Common myeloid progenitor, CD34-positive (primary cell): ENCODE data around the gene LPIN1.
A peak's percentile ranks its signal among the peaks of the same experiment; 100 is the strongest.

Source experiments
- CTCF ChIA-PET: fragments of 350-600 bp; sonication (Branson Sonifier 250); formaldehyde crosslinking; loops from one replicate; lab custom pipeline; 2021; ENCODE audit warnings: antibody characterized with exemption; lab: Charles Lee
- POLR2A ChIA-PET: fragments of 350-600 bp; sonication (Branson Sonifier 250); formaldehyde crosslinking; loops from one replicate; lab custom pipeline; 2021; ENCODE audit warnings: antibody characterized with exemption; lab: Charles Lee
- DNase-seq, 3 donors: peaks; one replicate each; pipeline versions ENCODE4 v3.0.0 to v3.0.0-alpha.2; 2013
- H3K27ac ChIP-seq, 2 experiments: 1 replicate in 1 of 2; 2 replicates in 1 of 2; pipeline ENCODE4 v1.7.0; 2013; ENCODE audit warnings: inconsistent platforms in 2 of 2, low read length in 2 of 2, mild to moderate bottlenecking in 2 of 2, low read depth in 1 of 2, moderate library complexity in 1 of 2; ENCODE audit not compliant: severe bottlenecking in 2 of 2, insufficient read depth in 1 of 2, poor library complexity in 1 of 2
- H3K27me3 ChIP-seq, 5 experiments: replicated peaks in 2 of 5; 1 replicate in 3 of 5; 2 replicates in 2 of 5; pipeline versions ENCODE4 v1.6.1 to v1.7.0; 2013; ENCODE audit warnings: low read length in 4 of 5, mild to moderate bottlenecking in 2 of 5, moderate library complexity in 2 of 5, inconsistent platforms in 1 of 5; ENCODE audit not compliant: insufficient read depth in 5 of 5, control insufficient read depth in 4 of 5
- H3K36me3 ChIP-seq, 4 experiments: 1 replicate in 2 of 4; 2 replicates in 2 of 4; pipeline versions ENCODE4 v1.6.1 to v1.7.0; 2013; ENCODE audit warnings: low read length in 3 of 4, control low read depth in 1 of 4, mild to moderate bottlenecking in 1 of 4; ENCODE audit not compliant: control insufficient read depth in 4 of 4, insufficient read depth in 4 of 4
- H3K4me1 ChIP-seq, 4 experiments: 1 replicate in 3 of 4; 2 replicates in 1 of 4; pipeline versions ENCODE4 v1.6.1 to v1.7.1; 2013; ENCODE audit warnings: low read length in 3 of 4, mild to moderate bottlenecking in 3 of 4, control low read depth in 1 of 4, inconsistent platforms in 1 of 4, moderate library complexity in 1 of 4; ENCODE audit not compliant: control insufficient read depth in 4 of 4, insufficient read depth in 4 of 4; ENCODE audit errors: control extremely low read depth in 1 of 4
- H3K4me3 ChIP-seq, 7 experiments: 1 replicate in 4 of 7; 2 replicates in 3 of 7; pipeline versions ENCODE4 v1.5.1 to v1.7.0; 2013; ENCODE audit warnings: mild to moderate bottlenecking in 7 of 7, low read length in 6 of 7, moderate library complexity in 6 of 7, inconsistent platforms in 2 of 7, low read depth in 2 of 7, control low read depth in 1 of 7; ENCODE audit not compliant: insufficient read depth in 4 of 7, control insufficient read depth in 1 of 7; ENCODE audit errors: extremely low read depth in 1 of 7
- H3K9me3 ChIP-seq, 5 experiments: 1 replicate in 4 of 5; 2 replicates in 1 of 5; pipeline versions ENCODE4 v1.6.1 to v1.7.1; 2013; ENCODE audit warnings: low read length in 4 of 5, mild to moderate bottlenecking in 2 of 5, inconsistent platforms in 1 of 5, low read depth in 1 of 5, moderate library complexity in 1 of 5; ENCODE audit not compliant: control insufficient read depth in 4 of 5, insufficient read depth in 2 of 5; ENCODE audit errors: control extremely low read depth in 1 of 5
- WGBS: methylation state at CpG from one replicate; pipeline ENCODE4 v1.1.5; 2013; ENCODE audit not compliant: insufficient coverage; 5-methylcytosine and 5-hydroxymethylcytosine counted together

The LPIN1 gene

DNA sequence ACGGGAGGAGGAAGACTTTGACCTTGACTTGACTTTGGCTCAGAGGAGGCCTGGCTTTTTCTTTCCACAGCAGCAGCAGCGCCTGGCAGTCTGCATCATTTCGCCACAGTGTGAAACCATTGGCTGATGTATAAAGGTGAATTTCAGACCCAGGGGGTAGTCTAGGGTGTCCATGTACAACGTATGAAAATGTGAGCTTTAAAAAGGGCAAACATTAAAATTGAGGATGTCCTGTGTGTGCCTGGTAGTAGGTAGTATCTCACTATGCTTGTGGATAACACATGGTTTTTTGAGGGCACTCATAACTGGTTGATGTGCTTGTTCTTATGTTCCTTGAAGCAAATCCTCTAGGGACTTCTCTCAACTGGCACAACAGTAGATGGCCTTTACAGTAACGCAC is 86.1 kb downstream of the LPIN1 start:
- 80% methylated on average over 4 of the region's 5 CpGs for WGBS
- Histone ChIP-seq H3K36me3 (peaks cover 0 to 8% (median 4%) of the 10 kb centered on the region in 4 experiments), H3K4me3 (no peak overlapping the region), H3K27ac (no peak overlapping the region), H3K9me3 (peaks cover 0 to 15% (median 10%) of the 10 kb centered on the region in 5 experiments), H3K27me3 (peaks cover 0 to 61% (median 25%) of the 10 kb centered on the region in 5 experiments), H3K4me1 (peaks cover 17 to 50% (median 30%) of the 10 kb centered on the region in 4 experiments)
- CTCF ChIA-PET = interaction anchor here (1.3 to 1.6 kb wide), 2 partner anchors 29 to 1174 kb away, joined by 3 to 4 read pairs; no protein-coding TSS in a partner anchor
- POLR2A ChIA-PET = no interaction called here
- no peak for DNase-seq

DNA sequence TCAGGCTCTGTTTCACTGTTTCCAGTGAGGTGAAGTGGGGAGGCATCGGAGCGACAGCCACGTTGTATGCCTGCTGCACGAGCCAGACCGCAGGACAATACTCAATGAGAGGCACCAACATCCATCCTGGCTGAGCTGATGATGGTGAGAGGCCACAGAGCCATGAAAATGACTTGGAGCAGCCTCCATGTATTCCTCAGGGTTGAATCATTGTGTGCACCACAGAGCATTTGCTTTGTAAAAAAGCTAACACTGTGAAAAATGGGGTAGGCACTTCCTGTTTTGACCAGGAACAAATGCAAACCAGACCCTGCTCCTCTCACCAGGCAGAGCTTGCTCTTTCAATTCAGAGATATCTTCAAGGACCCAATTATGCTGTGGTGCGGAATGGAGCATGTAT is 87.2 kb downstream of the LPIN1 start:
- 90% methylated on average over 6 of the region's 6 CpGs for WGBS
- H3K4me1 ChIP-seq = peaks cover 17 to 47% (median 29%) of the 10 kb centered on the region in 4 experiments
- POLR2A ChIA-PET = interaction anchor here (0.6 kb wide), 1 partner anchor 1102 kb away, joined by 3 read pairs; no protein-coding TSS in a partner anchor
- H3K27ac ChIP-seq = no peak overlapping the region
- DNase-seq = peak in 2 of 3 donors; percentile 33 to 36
- CTCF ChIA-PET = interaction anchor here (0.8 to 1.6 kb wide), 5 partner anchors 28 to 1186 kb away, joined by 3 to 4 read pairs (median 3); no protein-coding TSS in a partner anchor
- no peaks in the 10 kb centered on the region for H3K36me3 ChIP-seq
- H3K27me3 ChIP-seq = peaks cover 0 to 72% (median 28%) of the 10 kb centered on the region in 5 experiments
- peaks cover 0 to 15% (median 10%) of the 10 kb centered on the region in 5 experiments for H3K9me3 ChIP-seq
- no peak overlapping the region for H3K4me3 ChIP-seq

DNA sequence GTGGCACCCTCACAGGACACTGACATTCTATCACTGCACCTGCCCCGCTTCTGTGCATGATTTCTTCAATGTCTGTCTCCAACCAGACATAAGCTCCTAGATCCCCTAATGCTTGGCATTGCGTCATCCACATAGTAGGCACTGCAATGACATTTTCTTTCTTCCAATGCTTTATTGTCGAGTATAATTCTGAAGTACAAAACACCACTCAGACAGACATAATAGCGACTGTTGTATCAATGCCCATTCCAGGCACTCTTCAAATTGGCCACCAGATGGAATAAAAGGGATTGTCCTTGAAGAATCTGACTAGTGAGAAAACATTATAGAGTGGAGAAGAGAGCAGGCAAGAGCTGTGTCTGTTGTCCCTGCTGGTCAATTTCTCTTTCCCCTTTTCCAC is 89.0 kb downstream of the LPIN1 start:
- ChIA-PET CTCF (interaction anchor here (1.2 kb wide), 1 partner anchor 1172 kb away, joined by 3 read pairs; no protein-coding TSS in a partner anchor), POLR2A (no interaction called here)
- 100% methylated on average over 2 of the region's 4 CpGs for WGBS
- Histone ChIP-seq H3K36me3 (no peaks in the 10 kb centered on the region), H3K4me3 (no peak overlapping the region), H3K4me1 (peaks cover 7 to 29% (median 11%) of the 10 kb centered on the region in 4 experiments), H3K9me3 (peaks cover 0 to 15% (median 10%) of the 10 kb centered on the region in 5 experiments), H3K27me3 (peaks cover 0 to 90% (median 31%) of the 10 kb centered on the region in 5 experiments), H3K27ac (no peak overlapping the region)
- DNase-seq = no peak

DNA sequence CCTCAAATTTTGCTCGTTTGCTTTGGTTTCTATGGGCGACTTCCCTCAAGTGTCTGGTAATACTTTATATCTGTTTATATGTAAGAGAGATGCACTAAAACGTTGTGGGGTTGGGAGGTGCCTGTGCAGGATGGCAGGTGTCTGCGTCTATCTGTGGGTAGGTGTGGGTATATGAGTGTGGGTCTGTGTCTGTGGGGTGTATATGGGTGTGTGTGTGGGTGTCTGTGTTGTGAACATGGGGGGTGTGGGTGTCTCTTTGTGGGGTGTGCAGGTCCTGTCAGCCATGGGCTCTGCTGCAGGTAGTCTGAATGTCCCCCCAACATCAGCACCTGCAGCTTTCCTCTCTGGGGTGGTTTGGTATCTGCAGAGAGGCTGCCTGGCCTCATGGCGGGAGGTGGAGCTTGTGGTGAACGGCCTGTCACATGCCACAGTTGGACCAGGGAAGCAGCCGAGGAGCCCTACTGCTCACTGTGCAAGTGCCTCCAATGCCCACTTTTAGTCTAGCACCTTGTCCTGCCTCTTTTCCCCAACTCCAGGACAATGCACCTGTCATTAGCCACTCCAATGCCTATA is 90.3 kb downstream of the LPIN1 start:
- Histone ChIP-seq H3K9me3 (peaks cover 0 to 15% (median 10%) of the 10 kb centered on the region in 5 experiments), H3K36me3 (no peaks in the 10 kb centered on the region), H3K4me1 (peaks cover 0 to 17% (median 1%) of the 10 kb centered on the region in 4 experiments), H3K27ac (no peak overlapping the region), H3K4me3 (no peak overlapping the region), H3K27me3 (peaks cover 0 to 100% (median 30%) of the 10 kb centered on the region in 5 experiments)
- 70% methylated on average over 6 of the region's 7 CpGs for WGBS
- CTCF ChIA-PET = no interaction called here
- POLR2A ChIA-PET = no interaction called here
- DNase-seq = no peak

DNA sequence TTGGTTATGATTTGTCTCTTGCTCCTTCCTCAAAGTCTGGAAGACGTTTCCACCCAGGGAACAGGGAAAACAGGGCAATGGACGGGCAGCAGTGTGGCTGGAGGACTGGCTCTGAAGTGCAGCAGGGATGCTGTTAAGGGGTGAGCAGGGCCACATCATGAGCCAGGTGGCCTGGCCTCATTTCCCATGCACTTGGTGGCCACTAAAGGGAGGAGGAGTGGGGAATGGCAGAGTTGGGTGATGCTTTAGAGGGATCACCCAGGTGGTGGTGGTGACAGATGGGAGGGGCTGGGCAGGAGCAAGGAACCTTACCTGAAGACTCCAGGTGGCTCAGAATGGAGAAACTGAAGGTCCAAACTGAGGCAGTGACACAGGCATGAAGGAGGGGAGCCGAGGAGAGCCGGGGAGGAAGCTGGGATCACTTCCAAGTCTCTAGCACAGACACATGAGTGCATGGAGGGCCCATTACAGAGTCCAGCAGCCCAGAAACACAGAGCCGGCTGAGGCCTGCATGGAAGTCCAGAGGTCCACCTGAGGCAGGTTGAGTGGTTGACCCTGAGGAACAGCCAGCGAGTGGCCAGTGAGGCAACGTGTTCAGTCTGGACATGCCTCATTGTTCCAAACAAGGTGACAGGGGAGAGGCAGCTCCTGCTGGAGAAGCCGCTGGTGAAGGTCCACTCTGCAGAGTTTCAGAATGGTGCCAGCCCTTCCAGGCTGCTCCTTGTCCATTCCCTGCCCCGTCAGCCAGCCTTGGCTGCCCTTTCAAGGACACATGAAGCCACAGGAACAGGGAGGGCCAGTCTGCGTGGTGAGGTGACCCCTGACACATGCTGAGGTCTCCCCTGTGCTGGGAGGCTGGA is 91.7 kb downstream of the LPIN1 start:
- H3K4me1 ChIP-seq = peaks cover 0 to 12% (median under 1%) of the 10 kb centered on the region in 4 experiments
- CTCF ChIA-PET = no interaction called here
- H3K9me3 ChIP-seq = peaks cover 0 to 15% (median 10%) of the 10 kb centered on the region in 5 experiments
- DNase-seq = no peak
- H3K4me3 ChIP-seq = no peak overlapping the region
- peaks cover 0 to 89% (median 30%) of the 10 kb centered on the region in 5 experiments for H3K27me3 ChIP-seq
- H3K36me3 ChIP-seq = no peaks in the 10 kb centered on the region
- WGBS = 92% methylated on average over 9 of the region's 10 CpGs
- POLR2A ChIA-PET = no interaction called here
- no peak overlapping the region for H3K27ac ChIP-seq

DNA sequence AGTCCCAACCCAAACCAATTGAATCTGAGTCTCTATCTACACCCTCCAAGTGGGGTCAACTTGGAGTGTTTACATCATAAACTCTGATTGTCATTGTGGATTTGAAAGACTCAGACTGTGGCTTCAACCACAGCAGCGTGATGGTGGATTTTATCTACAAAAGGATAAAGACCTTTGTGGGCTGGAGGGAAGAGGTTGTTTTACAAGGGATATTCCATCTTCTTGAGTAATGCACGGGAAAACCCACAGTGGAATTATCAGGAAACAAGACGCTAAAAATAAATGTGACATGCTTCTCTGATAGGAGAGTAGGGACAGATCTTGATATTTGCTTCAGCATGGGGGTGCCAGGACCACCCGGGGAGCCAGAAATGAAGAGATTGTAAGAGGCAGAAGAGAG is 93.5 kb downstream of the LPIN1 start:
- H3K4me3 ChIP-seq = no peak overlapping the region
- ChIA-PET POLR2A (no interaction called here), CTCF (no interaction called here)
- DNase-seq = no peak
- H3K4me1 ChIP-seq = no peaks in the 10 kb centered on the region
- 50% methylated on average over 4 of the region's 4 CpGs for WGBS
- H3K27me3 ChIP-seq = peaks cover 0 to 71% (median 26%) of the 10 kb centered on the region in 5 experiments
- H3K9me3 ChIP-seq = peaks cover 0 to 7% (median 3%) of the 10 kb centered on the region in 5 experiments
- no peaks in the 10 kb centered on the region for H3K36me3 ChIP-seq
- H3K27ac ChIP-seq = no peak overlapping the region
